H1 (cell line): Measurements from ENCODE around the gene PARD6A. TPM values are rescaled to one million over a fixed set of nuclear protein-coding genes. Genes with fewer than 3 reads are reported as not detected.

ENCODE experiments used
- ATF3 ChIP-seq: IDR thresholded peaks from 2 replicates; pipeline ENCODE4 v1.6.1; 2011; ENCODE audit warnings: low read depth, mild to moderate bottlenecking, low read length; ENCODE audit not compliant: insufficient read depth
- SP2 ChIP-seq: IDR thresholded peaks from 2 replicates; pipeline ENCODE4 v1.6.1; 2012; ENCODE audit warnings: mild to moderate bottlenecking, low read length, inconsistent platforms
- polyA plus RNA-seq, 7 experiments: library from polyadenylated mRNA; depleted of rRNA in 3 of 7; stranded (reverse) in 5 of 7; unstranded in 2 of 7; fragments of >200 nt in 5 of 7; fragments of 200-250 nt in 2 of 7; gene quantifications; 1 replicate in 5 of 7; 2 replicates in 1 of 7; 4 replicates in 1 of 7; pipeline versions ENCODE4 v1.2.1 to v1.2.3, GENCODE V29; 2011 to 2013; ENCODE audit warnings: missing spikeins in 2 of 7, mixed read lengths in 2 of 7
- total RNA-seq: library from RNA; stranded (reverse); fragmentation: NEBNext Ultra II Directional; extraction: Animal tissue kit (Norgen Biotek cat#: 25700); gene quantifications from 2 replicates; pipeline ENCODE4 v1.2.1, GENCODE V29; 2021

The PARD6A gene
- total and polyA plus RNA-seq, 2 of the 8 experiments (the other 6 are each of a cell fraction or from before 2014, with no cell fraction given): 15.1 to 21.8 TPM

DNA sequence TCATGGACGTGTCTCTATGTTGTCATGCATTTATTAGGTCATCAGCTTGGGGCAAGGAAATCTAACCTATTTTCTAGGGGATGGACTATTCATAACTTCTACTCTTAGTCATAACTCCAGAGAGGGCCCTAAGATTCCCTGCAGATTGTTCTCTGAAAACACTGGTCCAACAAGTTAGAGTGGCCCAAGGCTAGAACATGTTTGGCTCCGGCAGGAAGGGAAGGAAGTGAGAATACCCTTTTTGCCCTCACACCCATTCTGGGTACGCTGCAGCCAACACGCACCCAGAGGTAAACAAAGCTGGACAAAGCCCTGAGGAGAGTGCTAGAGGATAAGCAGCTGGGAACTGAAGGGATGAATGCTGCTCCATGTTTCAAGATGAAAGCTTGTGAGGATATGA lies 15.8 kb downstream of the PARD6A start (continued):
- no peak for TF ChIP-seq ATF3
- no peak for TF ChIP-seq SP2
